GM21423 (cell line): ENCODE data around the gene ACOXL.

ENCODE experiments used
- ATAC-seq: cut with Tn5 transposase; IDR thresholded peaks from one replicate; pipeline ENCODE4 v1.9.1; 2021; ENCODE audit warnings: mild to moderate bottlenecking, moderate library complexity; ENCODE audit not compliant: unreplicated experiment

Gene ACOXL

GRCh38 chr2:110995911-110996310, 263.5 kb downstream of the ACOXL start:
- ATAC-seq, result no peak

GRCh38 chr2:110997331-110998045, 265.1 kb downstream of the ACOXL start:
- no peak for ATAC-seq

- ATAC-seq, result no peak
These were observed 265.9 kb downstream of the ACOXL start for GRCh38 chr2:110998311-110998710.

- ATAC-seq, result no peak
These were observed 267.3 kb downstream of the ACOXL start for GRCh38 chr2:110999626-111000025.

GRCh38 chr2:111005307-111005706, 272.9 kb downstream of the ACOXL start:
- no peak for ATAC-seq

GRCh38 chr2:111005821-111006220, 273.4 kb downstream of the ACOXL start:
- no peak for ATAC-seq

- no peak for ATAC-seq
These were observed 275.6 kb downstream of the ACOXL start for GRCh38 chr2:111007757-111008688.

GRCh38 chr2:111011218-111011617, 278.8 kb downstream of the ACOXL start:
- ATAC-seq, result no peak

- no peak for ATAC-seq
These were observed 283.1 kb downstream of the ACOXL start for GRCh38 chr2:111015283-111015995.

- no peak for ATAC-seq
These were observed 284.8 kb downstream of the ACOXL start for GRCh38 chr2:111017034-111017622.

- ATAC-seq, result no peak
These were observed 285.5 kb downstream of the ACOXL start for GRCh38 chr2:111017909-111018308.

GRCh38 chr2:111019381-111019780, 287.0 kb downstream of the ACOXL start:
- no peak for ATAC-seq

- no peak for ATAC-seq
These were observed 290.3 kb downstream of the ACOXL start for GRCh38 chr2:111022633-111023032.

GRCh38 chr2:111024496-111024895, 292.1 kb downstream of the ACOXL start:
- ATAC-seq, result no peak

- ATAC-seq, result no peak
These were observed 292.9 kb downstream of the ACOXL start for GRCh38 chr2:111025288-111025687.

- ATAC-seq, result no peak
These were observed 296.3 kb downstream of the ACOXL start for GRCh38 chr2:111028720-111029119.

- ATAC-seq, result no peak
These were observed 297.0 kb downstream of the ACOXL start for GRCh38 chr2:111029181-111029927.

GRCh38 chr2:111030260-111030891, 298.0 kb downstream of the ACOXL start:
- peak; percentile 63 for ATAC-seq

GRCh38 chr2:111030945-111031344, 298.6 kb downstream of the ACOXL start:
- no peak for ATAC-seq
